CD4-positive, alpha-beta T cell treated with Interferon alpha-2 for 1 hour (primary cell): ENCODE data around the gene FZD4.
"Not testable (repeated sequence)": the region's sequence is repeated elsewhere in the genome, so short reads cannot be mapped to it uniquely, and the experiment has no call there.

ENCODE experiments used
- DNase-seq, 2 donors: peaks; one replicate each; pipeline ENCODE4 v3.0.0-alpha.2; 2020 to 2022

The FZD4 gene

DNA sequence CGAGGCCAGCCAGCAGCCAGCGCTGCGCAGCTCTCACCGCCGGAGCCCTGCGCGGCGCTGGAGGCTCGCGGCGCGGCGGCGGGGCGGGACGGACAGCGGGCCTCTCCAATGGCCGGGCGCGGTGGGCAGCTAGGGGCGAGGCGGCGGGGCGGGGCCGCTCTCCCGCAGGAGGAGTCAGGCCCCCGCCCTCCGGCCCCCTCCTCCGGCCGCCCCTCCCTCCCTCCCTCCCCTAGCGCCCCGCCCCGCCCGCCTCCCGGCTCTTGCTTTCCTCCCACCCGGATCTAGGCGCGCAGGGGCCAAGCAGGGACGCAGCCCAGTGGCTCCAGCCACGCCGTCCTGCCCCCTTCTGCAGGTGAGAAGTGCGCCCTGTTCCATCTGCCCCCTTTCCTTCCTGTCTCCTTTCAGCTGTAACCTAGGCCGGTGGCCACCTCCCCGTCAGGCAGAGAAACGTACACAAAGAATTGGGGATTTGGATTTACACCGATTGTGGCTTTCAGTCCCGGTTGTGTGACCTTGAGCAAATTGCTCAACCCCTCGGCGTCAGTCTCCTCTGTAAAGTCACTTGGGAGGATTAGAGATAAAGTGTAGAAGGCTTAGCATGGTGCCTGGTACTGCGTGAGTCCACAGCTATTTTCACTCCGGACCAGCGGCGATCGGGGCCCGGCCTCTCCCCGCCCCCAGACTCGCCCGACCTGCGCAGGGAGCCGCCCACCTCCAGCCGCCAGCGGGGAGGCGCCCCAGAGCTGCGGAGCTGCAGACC is at the start of gene FZD4:
TSS of gene FZD4 (minus strand) at position 35 of the 760 bp plus-strand sequence. CDS start 310 bp downstream, outside the sequence.
- peak; percentile 26 to 53 for DNase-seq

GRCh38 chr11:87004281-87004680 is 49.1 kb upstream of the FZD4 start:
- DNase-seq: not testable (repeated sequence)

GRCh38 chr11:87002918-87003317 is 47.7 kb upstream of the FZD4 start:
- no peak for DNase-seq

GRCh38 chr11:86999859-87000753 is 44.9 kb upstream of the FZD4 start:
- no peak for DNase-seq

DNA sequence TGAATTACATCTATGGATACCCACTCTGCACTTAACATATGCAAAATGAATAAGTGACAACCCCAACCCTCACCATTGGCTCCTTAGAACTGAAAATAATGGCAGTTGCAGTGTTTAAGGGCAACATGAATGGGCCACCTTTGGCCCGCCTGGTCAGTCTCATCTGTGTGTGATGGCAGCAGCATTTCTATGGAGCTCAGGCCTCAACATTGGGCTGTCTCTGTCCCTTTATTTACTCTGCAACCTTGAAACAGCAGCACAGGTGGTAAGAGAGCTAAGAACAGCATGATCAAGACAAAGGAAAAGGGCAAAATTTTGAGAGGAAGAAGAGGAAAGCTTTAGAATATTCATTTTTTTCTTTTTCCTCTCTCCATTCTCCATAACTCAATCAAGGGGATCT is 44.2 kb upstream of the FZD4 start:
- DNase-seq: no peak

GRCh38 chr11:86996953-86997570 is 41.9 kb upstream of the FZD4 start:
- DNase-seq: no peak

DNA sequence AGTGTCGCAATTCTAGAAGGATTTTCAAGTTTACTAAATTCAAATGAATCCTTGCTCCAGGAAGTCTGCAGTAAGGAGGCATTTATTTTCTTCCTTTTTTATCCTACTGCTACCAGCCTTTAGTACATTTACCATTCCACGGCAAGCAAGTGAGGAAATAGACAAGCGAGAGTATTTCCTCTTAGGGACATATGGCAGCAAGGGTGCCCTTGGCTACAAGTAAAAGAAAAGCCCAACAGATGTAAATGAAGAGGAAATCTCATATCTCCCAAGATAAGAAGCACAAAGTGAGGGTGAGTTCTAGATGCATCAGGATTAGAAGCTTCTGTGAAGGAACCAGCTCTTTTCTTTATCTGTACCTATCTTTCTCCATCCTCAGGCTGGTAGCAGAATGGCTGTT is 37.8 kb upstream of the FZD4 start:
- DNase-seq: no peak

DNA sequence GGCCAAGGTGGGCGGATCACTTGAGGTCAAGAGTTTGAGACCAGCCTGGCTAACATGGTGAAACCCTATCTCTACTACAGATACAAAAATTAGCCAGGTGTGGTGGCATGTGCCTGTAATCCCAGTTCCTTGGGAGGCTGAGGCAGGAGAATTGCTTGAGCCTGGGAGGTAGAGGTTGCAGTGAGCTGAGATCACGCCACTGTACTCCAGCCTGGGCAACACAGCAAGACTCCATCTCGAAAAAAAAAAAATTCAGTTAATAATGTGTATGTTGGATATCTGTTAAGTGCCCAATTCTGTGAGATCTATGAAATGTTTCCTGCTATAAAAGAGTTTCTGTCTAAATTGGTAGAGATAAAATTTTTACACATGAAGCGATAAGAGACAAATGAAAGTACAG is 37.1 kb upstream of the FZD4 start:
- not testable (repeated sequence) for DNase-seq

GRCh38 chr11:86991341-86991740 is 36.1 kb upstream of the FZD4 start:
- no peak for DNase-seq

DNA sequence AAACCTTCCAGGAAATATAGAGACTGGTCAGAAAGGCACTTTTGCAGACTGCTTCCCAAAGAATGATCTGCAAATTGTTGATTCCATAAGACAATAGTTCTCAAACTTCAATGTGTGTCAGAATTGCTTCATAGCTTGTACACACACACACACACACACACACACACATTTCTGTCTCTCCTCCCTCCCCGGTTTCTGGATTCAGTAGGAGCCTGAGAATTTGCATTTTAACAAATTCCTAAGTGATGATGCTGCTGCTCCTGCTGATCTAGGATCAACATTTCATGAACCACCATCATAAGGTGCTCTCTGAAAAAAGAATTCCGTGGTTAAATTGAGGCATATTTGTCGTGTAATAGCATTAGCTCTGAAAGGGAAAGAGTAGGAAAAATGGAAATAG is 35.3 kb upstream of the FZD4 start:
- DNase-seq: no peak

DNA sequence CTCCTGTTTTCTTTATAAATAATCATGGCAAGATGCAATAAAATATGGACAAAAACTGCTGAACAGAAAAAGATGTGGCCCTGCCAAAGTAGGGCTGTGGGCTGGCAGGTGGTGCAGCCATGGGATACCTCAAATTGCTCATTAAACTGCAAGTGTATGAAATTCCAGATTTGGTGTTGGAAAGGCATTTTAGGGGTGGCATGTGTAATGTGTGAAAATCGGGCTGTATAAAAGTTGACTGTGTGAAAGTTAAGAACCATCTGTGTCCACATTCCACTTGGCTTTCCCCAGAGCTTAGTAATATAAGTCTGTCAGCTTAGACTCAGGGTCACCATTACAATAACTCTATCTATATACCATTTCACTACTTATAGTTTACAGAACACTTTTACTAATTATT is 34.8 kb upstream of the FZD4 start:
- DNase-seq: no peak

DNA sequence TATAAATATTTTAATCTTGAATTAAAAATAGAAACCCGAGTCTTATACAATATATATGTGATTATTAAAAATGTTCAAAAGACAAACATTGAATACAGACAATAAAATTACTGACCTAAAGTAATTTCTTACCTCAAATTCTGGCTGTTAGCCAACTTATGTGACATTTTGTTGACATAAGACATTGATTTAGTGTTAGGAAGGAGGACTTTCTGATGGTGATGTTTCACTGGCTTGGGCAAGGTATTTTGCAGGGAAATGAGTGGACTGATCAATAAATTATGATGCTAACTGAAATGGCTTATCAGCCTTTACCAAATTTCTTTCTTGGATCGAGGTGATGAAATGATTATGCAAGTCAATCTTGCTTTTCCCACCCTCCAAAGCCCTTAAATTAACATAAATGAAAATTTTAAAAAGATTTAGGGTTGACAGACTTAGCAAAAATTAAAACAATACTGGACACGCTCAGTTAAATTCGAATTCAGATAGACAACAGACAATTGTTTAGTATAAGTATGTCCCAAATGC is 33.2 kb upstream of the FZD4 start:
- no peak for DNase-seq

GRCh38 chr11:86987679-86988078 is 32.5 kb upstream of the FZD4 start:
- no peak for DNase-seq

- DNase-seq: no peak
These were observed 29.5 kb upstream of the FZD4 start for GRCh38 chr11:86984701-86985100.

GRCh38 chr11:86983021-86983488 is 27.9 kb upstream of the FZD4 start:
- DNase-seq: no peak

GRCh38 chr11:86981777-86982540 is 26.8 kb upstream of the FZD4 start:
- DNase-seq: no peak

DNA sequence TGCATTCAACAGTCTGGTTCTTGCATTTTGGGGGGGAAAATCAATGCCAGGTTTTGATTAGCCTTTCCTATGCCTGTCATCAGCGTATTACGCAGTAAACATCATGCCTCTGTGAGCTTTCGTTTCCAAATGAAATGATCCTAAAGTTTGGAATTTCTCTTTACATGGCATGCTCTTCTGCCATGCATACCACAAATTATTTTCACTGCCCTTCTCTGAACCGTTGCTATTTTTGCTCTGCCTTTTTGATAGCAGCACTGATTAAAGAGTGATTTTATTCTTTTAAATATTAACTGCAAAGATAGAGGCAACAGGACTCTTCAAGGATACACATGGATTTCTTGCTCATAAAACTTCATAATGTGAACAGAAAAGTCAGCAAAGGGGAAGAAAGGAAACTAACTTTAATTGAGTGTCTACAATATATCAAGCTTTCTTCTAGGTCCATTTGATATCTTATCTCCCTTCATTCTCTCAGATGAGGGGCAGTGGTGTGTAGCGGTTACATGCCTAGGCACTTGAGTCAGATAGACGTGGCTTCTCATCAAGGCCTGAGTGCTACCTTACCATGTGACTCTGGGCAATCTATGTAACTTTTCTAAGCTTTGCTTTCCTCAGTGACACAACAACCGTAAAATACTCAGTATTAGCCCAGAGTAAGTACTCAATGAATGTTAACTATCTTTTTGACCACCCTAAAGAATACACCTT is 25.0 kb upstream of the FZD4 start:
- no peak for DNase-seq

GRCh38 chr11:86978756-86979608 is 23.8 kb upstream of the FZD4 start:
- DNase-seq: peak in 1 of 2 donors; percentile 44

DNA sequence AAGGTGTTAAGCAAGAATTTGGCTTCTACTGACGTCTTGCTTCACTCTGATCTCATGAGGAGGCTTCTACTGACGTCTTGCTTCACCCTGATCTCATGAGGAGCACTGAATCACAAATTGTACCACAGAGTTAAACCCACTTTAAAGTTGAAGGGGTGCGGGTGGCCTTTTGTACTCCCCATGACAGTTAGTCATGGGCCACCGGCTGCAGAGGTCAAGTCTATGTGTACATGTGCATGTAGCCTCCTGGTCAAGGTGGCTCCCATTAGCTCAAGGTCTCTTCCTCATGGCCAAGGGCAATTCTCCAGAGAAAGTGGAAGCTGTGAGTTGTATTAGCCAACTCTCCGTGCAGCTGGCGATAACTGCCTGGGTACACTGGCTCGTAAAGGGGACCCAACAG is 23.1 kb upstream of the FZD4 start:
- no peak for DNase-seq

GRCh38 chr11:86977441-86978050 is 22.4 kb upstream of the FZD4 start:
- no peak for DNase-seq
